Neural cell (in vitro differentiated cells): Measurements from ENCODE around the gene ALS2CL.

Experiments
- MXI1 ChIP-seq: fragments of 450-650 bp; conservative IDR thresholded peaks from 2 replicates; pipeline ENCODE4 v1.6.1; 2014; ENCODE audit warnings: antibody characterized with exemption, mild to moderate bottlenecking; ENCODE audit not compliant: poor library complexity, severe bottlenecking
- POLR2AphosphoS5 ChIP-seq: IDR thresholded peaks from 2 replicates; pipeline ENCODE4 v1.6.1; 2012
- TAF1 ChIP-seq: IDR thresholded peaks from 2 replicates; pipeline ENCODE4 v1.6.1; 2012; ENCODE audit warnings: low read depth
- TF ChIP-seq, protein P1 (sequence below): fragments of 450-650 bp; IDR thresholded peaks from 2 replicates; pipeline ENCODE4 v1.5.1; 2014; ENCODE audit warnings: antibody characterized with exemption, mild to moderate bottlenecking, moderate library complexity; ENCODE audit not compliant: poor library complexity, severe bottlenecking
- TF ChIP-seq, protein P2 (sequence below): IDR thresholded peaks from 2 replicates; pipeline ENCODE4 v1.6.1; 2012; ENCODE audit warnings: borderline replicate concordance

DNA sequence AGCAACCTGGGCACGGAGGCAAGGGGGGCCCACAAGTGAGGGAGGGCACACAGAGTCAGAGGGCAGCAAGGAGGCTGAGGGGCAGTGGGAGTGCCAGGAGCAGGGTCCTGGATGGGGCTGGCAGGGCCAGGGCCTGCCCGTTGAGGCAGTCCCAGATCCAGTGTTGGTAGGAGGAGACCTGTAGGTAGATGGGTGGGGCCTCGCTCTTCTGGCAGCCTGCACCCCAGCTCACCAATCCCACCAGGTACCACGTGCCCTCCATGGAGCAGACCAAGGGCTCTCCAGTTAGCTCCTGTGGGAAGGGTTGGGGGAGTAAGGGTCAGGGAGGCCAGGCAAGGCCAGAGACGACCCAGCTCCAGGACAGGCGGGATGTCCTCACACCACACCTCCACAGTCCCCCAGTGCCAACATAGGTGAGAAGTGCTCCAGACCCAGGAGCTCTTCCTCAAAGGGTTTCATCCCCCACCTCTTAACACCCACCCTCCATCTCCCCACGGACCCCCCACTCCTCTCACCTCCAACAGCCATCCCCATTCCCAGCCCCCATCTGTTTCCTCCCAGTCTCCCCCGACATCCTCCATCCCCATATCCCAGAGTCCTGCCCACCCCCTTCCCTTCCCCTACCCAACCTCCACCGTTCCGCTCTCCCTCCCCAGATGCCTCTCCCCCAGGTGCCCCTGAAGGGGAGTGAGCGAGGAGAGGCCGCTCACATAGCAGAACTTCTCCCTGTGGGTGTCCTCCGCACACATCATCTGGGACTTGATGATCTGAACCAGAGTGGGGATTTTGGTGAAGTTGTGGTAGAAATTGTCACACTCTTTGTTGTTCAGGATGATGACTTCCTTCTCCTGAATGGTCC, 18.9 kb upstream of the ALS2CL start:
- TF ChIP-seq, protein P1, sequence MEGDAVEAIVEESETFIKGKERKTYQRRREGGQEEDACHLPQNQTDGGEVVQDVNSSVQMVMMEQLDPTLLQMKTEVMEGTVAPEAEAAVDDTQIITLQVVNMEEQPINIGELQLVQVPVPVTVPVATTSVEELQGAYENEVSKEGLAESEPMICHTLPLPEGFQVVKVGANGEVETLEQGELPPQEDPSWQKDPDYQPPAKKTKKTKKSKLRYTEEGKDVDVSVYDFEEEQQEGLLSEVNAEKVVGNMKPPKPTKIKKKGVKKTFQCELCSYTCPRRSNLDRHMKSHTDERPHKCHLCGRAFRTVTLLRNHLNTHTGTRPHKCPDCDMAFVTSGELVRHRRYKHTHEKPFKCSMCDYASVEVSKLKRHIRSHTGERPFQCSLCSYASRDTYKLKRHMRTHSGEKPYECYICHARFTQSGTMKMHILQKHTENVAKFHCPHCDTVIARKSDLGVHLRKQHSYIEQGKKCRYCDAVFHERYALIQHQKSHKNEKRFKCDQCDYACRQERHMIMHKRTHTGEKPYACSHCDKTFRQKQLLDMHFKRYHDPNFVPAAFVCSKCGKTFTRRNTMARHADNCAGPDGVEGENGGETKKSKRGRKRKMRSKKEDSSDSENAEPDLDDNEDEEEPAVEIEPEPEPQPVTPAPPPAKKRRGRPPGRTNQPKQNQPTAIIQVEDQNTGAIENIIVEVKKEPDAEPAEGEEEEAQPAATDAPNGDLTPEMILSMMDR: no peak
- TF ChIP-seq POLR2AphosphoS5 (no peak), MXI1 (no peak), TAF1 (no peak)
- TF ChIP-seq, protein P2, sequence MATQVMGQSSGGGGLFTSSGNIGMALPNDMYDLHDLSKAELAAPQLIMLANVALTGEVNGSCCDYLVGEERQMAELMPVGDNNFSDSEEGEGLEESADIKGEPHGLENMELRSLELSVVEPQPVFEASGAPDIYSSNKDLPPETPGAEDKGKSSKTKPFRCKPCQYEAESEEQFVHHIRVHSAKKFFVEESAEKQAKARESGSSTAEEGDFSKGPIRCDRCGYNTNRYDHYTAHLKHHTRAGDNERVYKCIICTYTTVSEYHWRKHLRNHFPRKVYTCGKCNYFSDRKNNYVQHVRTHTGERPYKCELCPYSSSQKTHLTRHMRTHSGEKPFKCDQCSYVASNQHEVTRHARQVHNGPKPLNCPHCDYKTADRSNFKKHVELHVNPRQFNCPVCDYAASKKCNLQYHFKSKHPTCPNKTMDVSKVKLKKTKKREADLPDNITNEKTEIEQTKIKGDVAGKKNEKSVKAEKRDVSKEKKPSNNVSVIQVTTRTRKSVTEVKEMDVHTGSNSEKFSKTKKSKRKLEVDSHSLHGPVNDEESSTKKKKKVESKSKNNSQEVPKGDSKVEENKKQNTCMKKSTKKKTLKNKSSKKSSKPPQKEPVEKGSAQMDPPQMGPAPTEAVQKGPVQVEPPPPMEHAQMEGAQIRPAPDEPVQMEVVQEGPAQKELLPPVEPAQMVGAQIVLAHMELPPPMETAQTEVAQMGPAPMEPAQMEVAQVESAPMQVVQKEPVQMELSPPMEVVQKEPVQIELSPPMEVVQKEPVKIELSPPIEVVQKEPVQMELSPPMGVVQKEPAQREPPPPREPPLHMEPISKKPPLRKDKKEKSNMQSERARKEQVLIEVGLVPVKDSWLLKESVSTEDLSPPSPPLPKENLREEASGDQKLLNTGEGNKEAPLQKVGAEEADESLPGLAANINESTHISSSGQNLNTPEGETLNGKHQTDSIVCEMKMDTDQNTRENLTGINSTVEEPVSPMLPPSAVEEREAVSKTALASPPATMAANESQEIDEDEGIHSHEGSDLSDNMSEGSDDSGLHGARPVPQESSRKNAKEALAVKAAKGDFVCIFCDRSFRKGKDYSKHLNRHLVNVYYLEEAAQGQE: no peak
